K562 (cell line): Measurements from ENCODE around the gene SLC22A1.

Experiments
- COPS2 ChIP-seq: fragments of 450-650 bp; conservative IDR thresholded peaks from 2 replicates; pipeline ENCODE4 v1.6.1; 2016; ENCODE audit warnings: mild to moderate bottlenecking, moderate library complexity
- MTA1 ChIP-seq: fragments of 450-650 bp; IDR thresholded peaks from 2 replicates; pipeline ENCODE4 v1.6.1; 2017; ENCODE audit warnings: borderline replicate concordance
- TCF7L2 ChIP-seq: fragments of 150-350 bp; IDR thresholded peaks from 2 replicates; pipeline ENCODE4 v1.6.1; 2016; ENCODE audit warnings: low read depth, mild to moderate bottlenecking, low read length, moderate library complexity
- YY1 ChIP-seq, 3 experiments: IDR thresholded peaks; 2 replicates each; pipeline ENCODE4 v1.6.1; 2011; ENCODE audit warnings: low read length in 2 of 3, mild to moderate bottlenecking in 2 of 3, moderate library complexity in 2 of 3, borderline replicate concordance in 1 of 3, control low read depth in 1 of 3, low read depth in 1 of 3; ENCODE audit not compliant: insufficient read depth in 3 of 3, insufficient replicate concordance in 2 of 3, control insufficient read depth in 1 of 3, insufficient read length in 1 of 3; ENCODE audit errors: extremely low read depth in 1 of 3
- ZEB2 ChIP-seq: fragments of 450-650 bp; IDR thresholded peaks from 2 replicates; pipeline ENCODE4 v1.6.1; 2016
- TF ChIP-seq, protein P1 (sequence below), 2 experiments: fragments of 450-650 bp; formaldehyde crosslinking in 1 of 2; IDR thresholded peaks; 2 replicates each; pipeline versions ENCODE4 v1.4.0 to v1.6.1; 2014 to 2020; ENCODE audit warnings: mild to moderate bottlenecking in 2 of 2, borderline replicate concordance in 1 of 2, low read depth in 1 of 2
- TF ChIP-seq, protein P2 (sequence below): sonication (generic); formaldehyde crosslinking; IDR thresholded peaks from 2 replicates; pipeline ENCODE4 v1.8.0; 2022; ENCODE audit warnings: mild to moderate bottlenecking, low read depth, missing genetic modification reagents

DNA sequence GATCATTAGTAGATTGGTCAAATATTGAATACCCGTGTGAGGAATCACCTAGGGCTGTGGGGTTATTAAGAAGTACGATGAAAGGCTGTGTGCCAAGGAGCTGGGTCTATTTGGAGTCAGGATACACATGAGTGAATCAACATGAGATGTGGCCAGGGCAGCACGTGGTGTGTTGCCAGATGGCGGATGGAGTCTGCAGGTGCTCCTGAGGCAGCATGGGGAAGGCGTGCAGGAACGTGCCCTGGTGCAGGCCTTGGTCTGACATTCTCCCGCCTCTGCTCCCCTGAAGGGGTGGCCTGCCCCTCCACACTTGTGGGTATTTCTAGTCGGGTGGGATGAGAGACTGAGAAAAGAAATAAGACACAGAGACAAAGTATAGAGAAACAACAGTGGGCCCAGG is 39.0 kb upstream of the SLC22A1 start:
- TF ChIP-seq, protein P1, sequence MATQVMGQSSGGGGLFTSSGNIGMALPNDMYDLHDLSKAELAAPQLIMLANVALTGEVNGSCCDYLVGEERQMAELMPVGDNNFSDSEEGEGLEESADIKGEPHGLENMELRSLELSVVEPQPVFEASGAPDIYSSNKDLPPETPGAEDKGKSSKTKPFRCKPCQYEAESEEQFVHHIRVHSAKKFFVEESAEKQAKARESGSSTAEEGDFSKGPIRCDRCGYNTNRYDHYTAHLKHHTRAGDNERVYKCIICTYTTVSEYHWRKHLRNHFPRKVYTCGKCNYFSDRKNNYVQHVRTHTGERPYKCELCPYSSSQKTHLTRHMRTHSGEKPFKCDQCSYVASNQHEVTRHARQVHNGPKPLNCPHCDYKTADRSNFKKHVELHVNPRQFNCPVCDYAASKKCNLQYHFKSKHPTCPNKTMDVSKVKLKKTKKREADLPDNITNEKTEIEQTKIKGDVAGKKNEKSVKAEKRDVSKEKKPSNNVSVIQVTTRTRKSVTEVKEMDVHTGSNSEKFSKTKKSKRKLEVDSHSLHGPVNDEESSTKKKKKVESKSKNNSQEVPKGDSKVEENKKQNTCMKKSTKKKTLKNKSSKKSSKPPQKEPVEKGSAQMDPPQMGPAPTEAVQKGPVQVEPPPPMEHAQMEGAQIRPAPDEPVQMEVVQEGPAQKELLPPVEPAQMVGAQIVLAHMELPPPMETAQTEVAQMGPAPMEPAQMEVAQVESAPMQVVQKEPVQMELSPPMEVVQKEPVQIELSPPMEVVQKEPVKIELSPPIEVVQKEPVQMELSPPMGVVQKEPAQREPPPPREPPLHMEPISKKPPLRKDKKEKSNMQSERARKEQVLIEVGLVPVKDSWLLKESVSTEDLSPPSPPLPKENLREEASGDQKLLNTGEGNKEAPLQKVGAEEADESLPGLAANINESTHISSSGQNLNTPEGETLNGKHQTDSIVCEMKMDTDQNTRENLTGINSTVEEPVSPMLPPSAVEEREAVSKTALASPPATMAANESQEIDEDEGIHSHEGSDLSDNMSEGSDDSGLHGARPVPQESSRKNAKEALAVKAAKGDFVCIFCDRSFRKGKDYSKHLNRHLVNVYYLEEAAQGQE (IDR thresholded peaks at IDR 0.05; ENCODE audit: borderline replicate concordance): no peak
- TF ChIP-seq, protein P1 (CRISPR knock-in tag; IDR thresholded peaks at IDR 0.05; ENCODE audit: low read depth): no peak
- no peak for TF ChIP-seq COPS2
- no peak for TF ChIP-seq ZEB2
- TF ChIP-seq TCF7L2: no peak
- TF ChIP-seq MTA1: no peak
- TF ChIP-seq, protein P2, sequence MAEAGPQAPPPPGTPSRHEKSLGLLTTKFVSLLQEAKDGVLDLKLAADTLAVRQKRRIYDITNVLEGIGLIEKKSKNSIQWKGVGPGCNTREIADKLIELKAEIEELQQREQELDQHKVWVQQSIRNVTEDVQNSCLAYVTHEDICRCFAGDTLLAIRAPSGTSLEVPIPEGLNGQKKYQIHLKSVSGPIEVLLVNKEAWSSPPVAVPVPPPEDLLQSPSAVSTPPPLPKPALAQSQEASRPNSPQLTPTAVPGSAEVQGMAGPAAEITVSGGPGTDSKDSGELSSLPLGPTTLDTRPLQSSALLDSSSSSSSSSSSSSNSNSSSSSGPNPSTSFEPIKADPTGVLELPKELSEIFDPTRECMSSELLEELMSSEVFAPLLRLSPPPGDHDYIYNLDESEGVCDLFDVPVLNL: no peak
- TF ChIP-seq YY1 (IDR thresholded peaks at IDR 0.05; ENCODE audit: borderline replicate concordance in 1 of 3, control insufficient read depth in 1 of 3, extremely low read depth in 1 of 3, insufficient read depth in 3 of 3, insufficient read length in 1 of 3, insufficient replicate concordance in 2 of 3, low read depth in 1 of 3, low read length in 2 of 3): no peak
